ENCODE results near the gene PDZD8. TPM values are rescaled to one million over a fixed set of nuclear protein-coding genes. Genes with fewer than 3 reads are reported as not detected.

The PDZD8 gene
- total and polyA plus RNA-seq, 2 donors (not counting 1 experiment from before 2014, with no cell fraction given): 15.4 to 34.6 TPM

DNA sequence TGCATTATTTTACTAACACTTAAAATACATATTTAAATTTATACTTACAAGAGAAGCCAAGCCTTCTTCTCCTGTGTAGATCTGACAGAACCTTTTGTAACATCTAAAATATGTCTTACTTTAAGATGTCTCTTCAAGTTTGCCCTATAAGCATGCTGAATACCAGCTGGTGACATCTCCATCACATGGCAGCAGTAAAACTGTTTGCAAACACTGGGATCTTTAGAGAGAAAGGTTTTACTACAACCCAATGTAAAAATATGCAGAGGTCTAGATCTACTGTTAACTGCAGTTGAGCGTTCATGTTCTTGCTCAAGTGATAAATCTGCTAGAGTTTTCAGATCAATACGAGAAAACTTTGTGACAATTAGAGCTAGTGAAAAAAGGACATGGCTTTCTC is 23.2 kb downstream of the PDZD8 start:
- DNase-seq (ENCODE audit: low read depth in 2 of 2): no peak
- H3K9me3 ChIP-seq (ENCODE audit: control insufficient read depth, insufficient read depth, low read depth, low read length): no peaks in the 10 kb centered on the region
- no peaks in the 10 kb centered on the region for H4K20me1 ChIP-seq (ENCODE audit: control insufficient read depth, extremely low read depth, insufficient read depth, low read length)
- TF ChIP-seq EZH2 (IDR thresholded peaks at IDR 0.05; ENCODE audit: low read length, missing control alignments): no peak
- no peak for TF ChIP-seq CTCF (conservative IDR thresholded peaks at IDR 0.05 in 1 of 2, IDR thresholded peaks at IDR 0.05 in 1 of 2; ENCODE audit: low read depth in 1 of 2, low read length in 2 of 2)
- no peak overlapping the region for H3K9ac ChIP-seq (ENCODE audit: insufficient read depth, low read length)
- H3K27ac ChIP-seq (ENCODE audit: insufficient read depth, low read length): no peak overlapping the region
- H3K4me1 ChIP-seq (ENCODE audit: control insufficient read depth, extremely low read depth, insufficient read depth, low read length): no peaks in the 10 kb centered on the region
- no peaks in the 10 kb centered on the region for H3K27me3 ChIP-seq (ENCODE audit: control insufficient read depth, insufficient read depth, low read length)
- no peak overlapping the region for H3K4me2 ChIP-seq (ENCODE audit: extremely low read depth, insufficient read depth, low read length)
- no peak overlapping the region for H3K4me3 ChIP-seq (replicated peaks in 1 of 4; ENCODE audit: control extremely low read depth in 1 of 4, insufficient read depth in 1 of 4, low read depth in 3 of 4, low read length in 4 of 4)
- peaks cover 11% of the 10 kb centered on the region for H3K79me2 ChIP-seq (ENCODE audit: control insufficient read depth, insufficient read depth, low read length)
- H2AFZ ChIP-seq (ENCODE audit: low read length): no peak overlapping the region
- no peaks in the 10 kb centered on the region for H3K36me3 ChIP-seq (ENCODE audit: control insufficient read depth, insufficient read depth, low read length)

GRCh38 chr10:117351558-117351957 is 23.7 kb downstream of the PDZD8 start:
- Histone ChIP-seq H2AFZ (ENCODE audit: low read length) (no peak overlapping the region), H3K4me1 (ENCODE audit: control insufficient read depth, extremely low read depth, insufficient read depth, low read length) (no peaks in the 10 kb centered on the region), H3K36me3 (ENCODE audit: control insufficient read depth, insufficient read depth, low read length) (no peaks in the 10 kb centered on the region), H3K4me2 (ENCODE audit: extremely low read depth, insufficient read depth, low read length) (no peak overlapping the region), H3K9me3 (ENCODE audit: control insufficient read depth, insufficient read depth, low read depth, low read length) (no peaks in the 10 kb centered on the region), H3K4me3 (replicated peaks in 1 of 4; ENCODE audit: control extremely low read depth in 1 of 4, insufficient read depth in 1 of 4, low read depth in 3 of 4, low read length in 4 of 4) (no peak overlapping the region), H3K27me3 (ENCODE audit: control insufficient read depth, insufficient read depth, low read length) (no peaks in the 10 kb centered on the region), H4K20me1 (ENCODE audit: control insufficient read depth, extremely low read depth, insufficient read depth, low read length) (no peaks in the 10 kb centered on the region), H3K79me2 (ENCODE audit: control insufficient read depth, insufficient read depth, low read length) (peaks cover 11% of the 10 kb centered on the region), H3K27ac (ENCODE audit: insufficient read depth, low read length) (no peak overlapping the region), H3K9ac (ENCODE audit: insufficient read depth, low read length) (no peak overlapping the region)
- DNase-seq (ENCODE audit: low read depth in 2 of 2): no peak
- no peak for TF ChIP-seq CTCF (conservative IDR thresholded peaks at IDR 0.05 in 1 of 2, IDR thresholded peaks at IDR 0.05 in 1 of 2; ENCODE audit: low read depth in 1 of 2, low read length in 2 of 2)

DNA sequence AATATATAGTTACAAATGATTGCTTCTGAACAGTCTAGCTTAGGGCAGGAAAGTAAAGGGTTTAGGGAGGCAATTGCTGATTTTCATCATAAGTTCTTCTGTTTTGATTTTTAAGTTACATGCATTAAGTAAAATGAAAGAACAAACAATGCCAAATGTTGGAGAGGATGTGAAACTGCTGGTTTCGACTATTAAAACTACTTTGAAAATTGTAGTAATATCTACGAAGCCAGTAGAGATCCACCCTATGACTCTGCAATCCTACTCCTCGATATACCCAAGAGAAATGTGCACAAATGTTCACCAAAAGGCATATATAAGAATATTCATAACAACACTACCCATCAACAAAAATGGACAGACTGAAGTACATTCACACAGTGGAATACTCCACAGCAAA is 24.3 kb downstream of the PDZD8 start:
- Histone ChIP-seq H3K27ac (ENCODE audit: insufficient read depth, low read length) (no peak overlapping the region), H3K4me3 (replicated peaks in 1 of 4; ENCODE audit: control extremely low read depth in 1 of 4, insufficient read depth in 1 of 4, low read depth in 3 of 4, low read length in 4 of 4) (no peak overlapping the region), H3K36me3 (ENCODE audit: control insufficient read depth, insufficient read depth, low read length) (no peaks in the 10 kb centered on the region)

More for the DNA sequence above, 24.3 kb downstream of the PDZD8 start:
- Histone ChIP-seq H3K27me3 (ENCODE audit: control insufficient read depth, insufficient read depth, low read length) (no peaks in the 10 kb centered on the region), H3K9me3 (ENCODE audit: control insufficient read depth, insufficient read depth, low read depth, low read length) (no peaks in the 10 kb centered on the region), H4K20me1 (ENCODE audit: control insufficient read depth, extremely low read depth, insufficient read depth, low read length) (no peaks in the 10 kb centered on the region), H2AFZ (ENCODE audit: low read length) (no peak overlapping the region), H3K4me1 (ENCODE audit: control insufficient read depth, extremely low read depth, insufficient read depth, low read length) (no peaks in the 10 kb centered on the region), H3K4me2 (ENCODE audit: extremely low read depth, insufficient read depth, low read length) (no peak overlapping the region), H3K9ac (ENCODE audit: insufficient read depth, low read length) (no peak overlapping the region), H3K79me2 (ENCODE audit: control insufficient read depth, insufficient read depth, low read length) (peaks cover 11% of the 10 kb centered on the region)
- no peak for DNase-seq (ENCODE audit: low read depth in 2 of 2)
- no peak for TF ChIP-seq CTCF (conservative IDR thresholded peaks at IDR 0.05 in 1 of 2, IDR thresholded peaks at IDR 0.05 in 1 of 2; ENCODE audit: low read depth in 1 of 2, low read length in 2 of 2)
- no peak for TF ChIP-seq EZH2 (IDR thresholded peaks at IDR 0.05; ENCODE audit: low read length, missing control alignments)

All from fibroblast of lung (primary cell).